NCI-H128 (cell line): Measurements from ENCODE around the gene ZC3H8.
"Not testable (repeated sequence)": the region's sequence is repeated elsewhere in the genome, so short reads cannot be mapped to it uniquely, and the experiment has no call there.

Experiments
- DNase-seq: peaks from one replicate; lab custom pipeline; 2025; ENCODE audit not compliant: unreplicated experiment; lab: John Stamatoyannopoulos, UW

ZC3H8 gene

DNA sequence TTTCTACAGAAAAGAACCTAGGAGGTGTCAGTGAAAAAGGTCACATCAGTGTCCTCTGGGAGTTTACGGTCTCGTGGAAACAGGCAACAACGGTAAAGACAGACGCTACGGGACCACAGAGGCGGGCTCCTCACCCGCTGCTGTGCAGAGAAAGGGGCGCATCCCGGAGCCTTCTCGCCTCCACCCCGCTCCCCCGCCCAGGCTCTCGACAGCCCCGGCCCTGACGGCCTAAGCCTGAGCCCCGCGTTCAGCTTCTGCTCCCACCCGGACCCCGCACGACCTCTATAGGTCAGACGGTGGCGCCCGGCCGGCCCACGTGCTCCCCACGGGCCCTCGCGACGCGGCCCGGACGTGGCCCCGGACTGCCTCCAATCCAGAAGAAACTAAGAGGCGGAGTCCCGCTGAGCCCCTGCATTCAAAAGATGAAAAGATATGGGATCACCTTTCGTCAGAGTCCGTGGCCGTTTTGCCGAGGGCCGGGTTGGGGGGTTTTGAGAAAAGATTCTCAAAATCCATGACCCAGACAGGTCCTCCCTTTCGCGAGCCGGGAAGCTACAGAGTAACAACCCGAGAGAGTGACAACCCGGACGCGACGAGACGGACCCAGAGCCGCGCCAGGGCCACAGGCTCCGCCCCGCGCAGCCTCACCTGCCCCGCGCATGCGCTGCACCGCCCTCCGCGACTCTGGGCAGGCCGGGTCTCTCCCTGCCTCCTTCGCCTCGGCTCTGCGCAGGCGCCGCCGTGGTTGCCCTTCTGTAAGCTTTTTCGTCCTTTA is at the start of gene ZC3H8:
ZC3H8 (minus strand) TSS at position 577 of the 775 bp plus-strand sequence; CDS start at position 516, 61 bp downstream.
- DNase-seq: peak; percentile 92

DNA sequence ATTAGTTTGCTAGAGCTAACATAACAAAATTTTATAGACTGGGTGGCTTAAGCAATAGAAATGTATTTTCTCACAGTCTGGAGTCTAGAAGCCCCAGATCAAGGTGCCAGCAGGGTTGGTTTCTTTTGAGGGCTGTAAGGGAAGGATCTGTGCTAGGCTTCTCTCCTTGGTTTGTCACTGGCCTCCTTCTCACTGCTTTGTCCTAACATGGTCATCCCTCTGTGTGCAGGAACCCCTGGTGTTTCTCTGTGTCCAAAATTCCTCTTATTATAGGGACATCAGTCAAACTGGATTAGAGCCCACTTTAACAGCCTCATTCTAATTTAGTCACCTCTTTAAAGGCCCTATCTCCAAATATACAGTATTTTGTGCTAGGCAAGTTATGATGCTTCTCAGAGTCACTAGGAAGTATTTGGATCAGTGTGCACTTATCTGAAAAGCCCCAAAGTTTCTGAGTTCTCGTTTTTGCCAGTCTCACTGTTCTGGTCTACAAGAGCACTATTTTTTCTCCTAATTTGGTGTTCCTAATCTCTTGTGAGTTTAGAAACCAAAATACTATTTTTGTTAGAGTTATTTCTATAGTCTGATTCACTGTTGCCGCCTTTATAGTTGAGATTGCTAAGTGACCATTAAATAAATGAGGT is 49.6 kb upstream of the ZC3H8 start:
- DNase-seq: no peak

DNA sequence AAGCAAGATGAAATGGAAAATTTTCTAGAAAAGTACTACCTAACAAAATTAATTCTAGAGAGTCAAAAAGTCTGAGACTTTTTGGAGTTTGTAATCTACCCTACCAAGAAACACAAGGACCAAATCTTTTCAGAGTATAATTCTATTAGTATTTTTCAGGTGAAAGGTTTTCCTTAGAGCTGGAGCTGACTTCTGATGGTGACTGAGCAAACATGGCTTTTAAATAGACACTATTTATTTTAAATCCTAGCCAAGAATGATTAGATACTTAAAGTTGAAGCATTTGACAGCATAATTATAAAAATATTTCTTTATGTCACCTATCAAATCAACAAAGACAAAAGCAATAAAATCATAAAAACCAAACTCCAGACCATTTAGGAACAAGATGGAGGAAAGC is 47.1 kb upstream of the ZC3H8 start:
- DNase-seq: no peak

DNA sequence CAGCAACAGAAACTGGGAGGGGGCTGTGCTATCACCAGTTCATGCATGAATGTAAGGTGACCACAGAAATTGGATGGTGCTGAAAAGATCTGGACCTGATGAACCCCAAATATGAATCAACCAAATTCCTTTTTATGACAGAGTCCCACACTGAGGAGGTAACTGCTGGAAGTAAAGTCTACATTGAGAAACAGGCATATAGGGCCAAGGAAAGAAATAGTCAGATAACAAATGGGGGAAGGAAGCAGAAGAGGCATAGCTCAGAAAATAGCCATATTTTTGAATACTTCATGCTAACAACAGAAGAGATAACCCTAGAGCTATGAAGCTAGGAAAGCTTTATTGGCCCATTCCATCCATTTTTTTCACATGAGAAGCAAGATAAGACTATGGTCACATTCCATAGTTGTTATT is 46.3 kb upstream of the ZC3H8 start:
- no peak for DNase-seq

DNA sequence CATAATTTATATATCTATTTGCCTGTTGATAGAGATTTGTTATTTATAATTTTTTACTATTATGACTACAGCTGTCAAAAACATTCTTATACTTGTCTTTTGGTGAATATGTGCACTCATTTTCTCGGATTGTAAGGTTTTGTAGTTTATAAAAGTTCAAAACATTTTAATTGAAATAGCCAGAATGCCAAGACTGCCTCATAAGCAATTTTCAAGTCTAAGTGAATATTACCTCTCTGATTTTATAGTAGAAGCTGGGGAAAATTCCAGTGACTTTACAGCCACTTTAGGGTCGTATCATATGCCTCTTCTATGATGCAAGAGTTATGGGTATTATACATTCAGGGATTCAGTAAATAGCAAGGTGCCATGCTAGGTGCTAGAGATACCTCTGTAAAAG is 41.6 kb upstream of the ZC3H8 start:
- no peak for DNase-seq

DNA sequence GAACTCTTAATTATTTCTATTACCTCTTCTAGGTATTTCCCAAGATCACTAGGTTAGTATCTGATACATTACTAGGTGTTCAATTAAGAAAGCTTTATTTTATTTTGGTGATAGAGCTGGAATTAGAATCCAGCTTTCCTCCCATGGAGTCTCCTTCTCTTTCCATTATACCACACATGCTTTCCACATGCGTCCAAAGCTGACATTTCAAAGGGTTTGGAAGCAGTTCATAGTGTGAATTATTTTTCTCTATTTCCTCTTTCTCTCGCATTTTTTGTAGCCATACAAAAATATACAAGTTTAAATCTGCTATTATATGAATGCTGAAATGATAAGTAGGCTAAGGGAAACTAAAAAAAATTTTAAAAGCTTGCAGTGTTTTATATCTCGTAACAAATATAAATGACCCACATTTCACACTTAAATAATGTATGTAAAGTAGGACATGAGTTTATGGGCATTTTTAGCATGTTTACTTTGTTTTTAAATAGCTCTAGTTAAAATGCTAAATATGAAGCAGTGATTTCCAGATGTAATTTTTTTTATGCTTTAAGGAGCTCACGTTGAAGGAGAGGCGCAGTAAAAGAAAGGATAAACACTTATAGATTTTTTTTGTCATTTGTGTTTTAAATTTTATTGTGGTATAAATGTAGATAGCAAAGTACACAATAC is 40.7 kb upstream of the ZC3H8 start:
- DNase-seq: no peak

DNA sequence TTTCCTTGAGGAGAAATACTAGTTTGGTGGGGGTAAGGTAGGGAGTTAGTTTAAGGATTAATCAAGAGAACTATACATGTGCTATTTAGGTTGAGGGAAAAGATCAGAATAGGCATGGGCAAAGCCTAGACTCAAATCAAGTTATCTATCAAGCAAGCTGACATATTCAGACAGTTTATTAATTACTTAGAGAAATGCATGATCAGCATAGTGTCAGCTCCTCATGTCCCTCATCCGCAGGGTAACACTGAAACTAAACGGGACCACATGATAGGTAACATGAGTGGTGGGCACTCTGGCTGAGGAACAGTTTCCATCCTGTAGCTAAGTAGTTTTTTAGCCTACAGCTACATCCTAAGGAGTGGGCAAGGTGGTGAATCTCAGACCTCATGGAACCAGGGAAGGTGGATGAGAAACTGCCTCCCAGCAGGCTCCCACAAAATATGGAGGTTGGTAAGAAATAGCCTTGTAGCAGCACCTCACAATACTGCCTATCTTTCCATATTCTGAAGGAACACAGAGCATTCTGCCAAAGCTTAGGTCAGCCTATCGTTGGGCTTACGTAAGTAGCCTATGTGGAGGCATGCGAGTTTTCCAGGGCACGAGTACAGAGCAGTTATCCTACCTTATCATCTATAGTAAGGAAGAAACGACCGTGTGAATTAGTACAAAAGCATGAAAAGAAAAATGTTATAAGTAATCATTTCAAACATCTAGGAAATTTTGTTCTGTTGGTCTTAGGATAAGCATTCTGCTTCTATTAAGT is 39.0 kb upstream of the ZC3H8 start:
- DNase-seq: no peak

DNA sequence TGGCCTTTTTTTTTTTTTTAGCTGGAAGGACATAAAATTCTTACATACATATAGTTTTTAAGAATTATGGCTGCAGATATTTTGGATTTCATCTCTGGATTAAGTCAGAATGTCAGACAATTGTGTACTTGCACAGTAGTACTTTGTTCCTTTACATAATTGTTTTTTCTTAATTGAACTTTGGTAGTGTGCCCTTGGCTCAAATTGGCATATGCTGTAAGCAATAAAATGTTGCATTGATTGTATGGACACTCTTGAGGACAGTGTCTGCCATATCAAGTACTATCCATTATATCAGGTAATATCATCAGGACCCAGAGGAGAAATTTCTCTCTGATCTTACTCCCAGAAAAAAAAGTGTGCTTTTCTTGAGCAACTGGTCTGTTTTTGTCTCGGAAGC is 35.8 kb upstream of the ZC3H8 start:
- DNase-seq: no peak

DNA sequence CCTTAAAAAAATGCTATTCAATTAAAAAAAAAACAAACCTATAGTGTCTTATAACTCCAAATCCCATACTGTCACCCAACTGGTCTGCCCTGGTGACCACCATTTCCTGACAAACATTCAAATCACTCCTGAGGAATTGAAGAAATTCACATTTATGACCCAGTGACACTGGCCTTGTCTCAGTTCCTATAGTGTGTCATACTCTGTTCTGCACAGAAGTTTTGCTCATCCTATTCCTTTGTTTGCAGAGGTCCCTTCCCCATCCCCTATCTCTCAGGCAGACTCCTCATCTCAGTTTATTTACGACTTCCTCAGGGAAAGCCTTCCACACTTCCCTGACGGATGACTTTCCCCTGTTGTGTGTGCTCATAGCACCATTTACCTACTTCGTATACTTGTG is 35.2 kb upstream of the ZC3H8 start:
- no peak for DNase-seq

DNA sequence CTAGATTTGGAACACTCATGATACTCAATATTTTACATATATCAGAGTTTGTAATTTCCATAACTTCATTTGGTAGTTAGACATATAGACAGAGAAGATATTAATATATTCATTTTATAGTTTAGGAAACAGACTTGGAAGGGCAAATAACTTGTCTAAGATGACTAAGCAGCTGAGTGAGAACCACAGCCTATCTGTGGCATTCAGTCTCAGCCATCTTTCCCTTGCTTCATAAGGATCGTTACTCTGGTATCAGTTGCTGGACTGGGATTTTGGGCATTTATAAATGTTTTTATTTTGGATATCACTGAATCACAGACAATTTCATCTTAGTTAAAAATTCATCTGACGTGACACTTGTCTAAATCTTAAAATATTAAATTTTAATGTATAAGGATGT is 28.7 kb upstream of the ZC3H8 start:
- not testable (repeated sequence) for DNase-seq

DNA sequence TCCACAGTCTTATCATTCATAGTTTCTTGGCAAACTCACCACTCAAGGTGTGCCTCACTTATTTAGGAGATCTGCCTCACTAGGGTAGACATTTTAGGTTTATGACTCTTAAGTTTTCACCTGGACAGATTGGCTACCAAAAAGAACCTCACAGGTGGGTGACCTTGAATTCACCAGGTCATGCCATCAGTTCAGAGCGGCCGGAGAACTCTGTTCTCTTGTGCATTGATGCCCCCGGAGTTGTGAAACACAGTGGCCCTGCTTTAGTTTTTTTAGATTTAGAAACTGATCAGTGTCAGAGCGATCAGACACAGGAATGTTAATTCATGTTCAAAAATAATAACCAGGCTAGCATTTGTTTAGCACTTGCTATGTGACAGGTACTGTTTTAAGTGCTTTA is 27.2 kb upstream of the ZC3H8 start:
- DNase-seq: not testable (repeated sequence)

DNA sequence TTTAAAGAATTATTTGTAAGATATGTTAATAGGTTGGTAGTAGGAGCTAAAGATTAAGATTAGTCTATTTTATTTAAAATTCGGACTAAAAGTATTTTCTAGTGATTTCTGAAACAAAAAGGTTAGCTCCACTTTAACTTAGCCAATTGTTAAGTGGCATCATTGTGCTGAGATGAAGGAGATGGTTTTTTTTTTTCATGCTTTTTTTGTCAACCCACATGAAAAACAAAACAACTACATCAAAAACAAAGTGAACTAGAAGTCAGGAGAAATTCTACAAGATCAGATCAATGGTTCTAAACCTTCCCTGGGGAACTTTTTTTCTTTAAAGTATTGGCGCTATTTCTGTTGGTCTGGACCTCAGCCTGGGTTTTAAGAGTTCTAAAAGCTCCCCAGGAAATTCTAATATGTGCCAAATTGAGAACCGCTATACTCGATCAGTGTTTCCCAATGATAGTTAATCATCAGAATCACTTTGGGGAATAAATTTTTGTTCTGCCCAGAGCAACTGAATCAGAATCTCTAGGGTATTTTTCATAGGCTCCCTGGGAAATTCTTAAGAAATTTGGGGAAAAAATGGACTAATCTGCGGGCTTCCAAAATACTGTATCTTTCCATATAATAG is 22.9 kb upstream of the ZC3H8 start:
- no peak for DNase-seq

DNA sequence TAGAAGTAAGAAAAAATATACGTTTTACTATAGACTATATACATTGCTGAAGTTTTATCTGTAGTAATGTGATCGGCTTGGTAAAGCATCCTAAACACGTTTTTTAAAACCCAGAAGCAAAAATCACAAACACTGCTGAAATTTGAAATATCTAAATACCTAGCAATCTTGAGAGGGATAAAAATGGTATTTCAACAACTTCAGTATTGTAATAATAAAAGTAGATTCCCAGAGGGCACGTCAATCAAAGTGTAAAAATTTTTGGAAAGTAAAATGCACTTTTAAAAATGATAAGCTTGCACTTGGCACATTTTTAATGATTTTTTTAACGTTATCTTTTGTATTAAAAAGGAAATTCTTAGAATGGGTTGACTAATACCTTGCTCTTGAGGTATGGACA is 22.1 kb upstream of the ZC3H8 start:
- DNase-seq: no peak

DNA sequence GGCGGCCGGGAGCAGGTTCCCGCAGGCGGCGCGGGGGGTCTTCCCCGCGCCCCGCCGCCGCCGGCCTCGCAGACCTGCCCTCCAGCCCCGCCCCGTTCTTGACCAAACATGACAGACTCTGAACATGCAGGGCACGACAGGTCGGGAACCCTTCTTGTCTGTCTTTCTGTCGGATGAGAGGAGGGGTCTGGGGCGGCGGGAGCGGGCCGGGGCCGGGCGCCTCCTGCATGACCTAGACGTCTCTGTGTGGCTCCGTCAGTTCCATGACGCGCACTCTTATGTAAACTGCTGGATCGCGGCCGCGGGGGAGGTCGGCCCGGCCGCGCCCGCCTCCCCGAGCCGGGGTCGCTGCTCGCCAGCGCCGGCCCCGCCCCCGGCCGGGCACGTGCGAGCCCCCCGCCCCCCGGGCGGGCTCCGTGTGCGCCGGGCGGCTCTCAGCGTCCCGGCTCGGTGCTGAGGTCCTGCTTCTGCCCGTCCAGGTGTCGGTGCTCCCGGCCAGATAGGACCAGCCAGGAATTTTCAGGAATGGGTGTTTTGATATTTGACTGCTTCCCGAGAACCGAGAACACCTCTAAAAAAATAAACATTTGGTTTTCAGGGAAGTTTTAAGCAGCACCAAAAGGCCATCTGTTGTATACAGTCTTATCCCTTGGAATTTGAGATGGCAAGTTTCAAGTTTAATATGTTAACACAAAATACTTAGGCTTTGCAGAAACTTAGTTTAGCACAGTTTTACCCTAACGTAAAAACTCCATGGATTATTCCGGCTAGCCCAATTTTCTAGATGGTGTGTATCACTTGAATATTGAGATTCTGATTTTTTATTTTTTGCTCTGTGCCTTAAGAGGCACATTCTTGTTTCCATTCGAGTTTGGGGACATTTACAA is 21.3 kb upstream of the ZC3H8 start:
- DNase-seq: peak; percentile 57

DNA sequence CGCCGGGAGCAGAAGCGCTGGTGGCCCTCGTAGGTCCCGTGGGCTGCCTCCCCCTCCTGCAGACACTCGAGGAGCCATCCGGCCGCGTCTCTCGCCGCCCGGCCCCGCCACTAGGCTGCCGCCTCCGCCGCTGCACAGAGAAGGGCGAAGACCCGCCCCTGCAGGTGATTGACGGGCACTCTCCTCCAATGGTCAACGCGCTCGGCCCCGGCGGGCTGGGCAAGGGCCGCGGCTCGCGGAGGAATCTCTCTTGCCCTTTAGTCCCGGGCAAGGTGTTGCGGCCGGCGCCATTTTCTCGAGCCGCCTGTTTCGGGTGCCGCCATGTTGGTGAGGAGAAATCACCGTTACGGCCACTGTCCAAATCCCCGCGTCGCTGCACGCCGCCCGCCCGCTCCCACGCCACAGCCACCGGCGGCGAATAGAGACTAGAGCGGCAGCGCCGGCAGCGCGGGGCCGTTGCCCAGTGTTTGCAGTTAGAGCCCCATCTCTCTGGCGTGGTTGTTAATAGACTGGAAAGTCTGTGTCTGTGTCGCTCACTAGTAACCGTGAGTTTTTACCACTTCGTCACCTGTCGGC is 20.6 kb upstream of the ZC3H8 start, which contains the start of gene ZC3H6:
ZC3H6 (plus strand) TSS at position 287 of the 576 bp plus-strand sequence. CDS start 398 bp downstream, outside the sequence.
- DNase-seq: peak; percentile 98

DNA sequence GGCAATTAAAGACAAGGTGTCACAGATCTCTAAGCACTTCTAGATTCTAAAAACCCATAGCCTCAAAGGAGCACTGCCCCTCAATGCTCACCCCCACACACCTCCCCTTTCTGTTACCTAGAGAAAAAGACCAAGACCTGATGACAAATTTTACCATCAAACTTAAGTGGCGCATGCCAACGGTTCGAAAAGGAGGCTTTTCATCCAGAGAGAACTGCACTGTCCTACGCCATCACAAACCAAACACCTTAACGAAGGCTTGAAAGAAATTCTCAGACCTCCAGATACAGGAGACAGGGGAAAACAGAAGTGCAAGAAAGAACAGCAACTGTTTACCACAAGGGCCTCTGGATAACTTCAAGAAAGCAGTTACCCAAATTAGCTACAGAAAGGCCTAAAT is 18.5 kb upstream of the ZC3H8 start:
- no peak for DNase-seq

DNA sequence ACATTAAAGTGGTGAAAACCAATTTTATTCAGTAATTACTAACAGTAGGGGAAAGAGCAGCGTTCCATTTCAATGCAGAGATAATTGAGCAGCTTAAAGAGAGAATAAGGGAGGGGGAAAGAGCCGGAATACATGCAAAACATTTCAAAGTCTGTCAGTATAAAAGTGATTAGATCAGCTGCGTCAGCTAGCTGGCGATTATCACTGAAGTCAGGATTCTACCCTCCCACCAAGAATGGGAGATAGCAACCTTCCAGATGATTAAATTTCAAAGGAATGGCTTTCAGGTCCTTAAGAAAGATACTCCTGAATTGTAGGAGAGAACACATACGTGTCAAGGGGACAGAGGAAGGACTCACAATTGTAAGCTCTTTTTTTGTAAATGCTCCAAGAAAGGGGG is 17.8 kb upstream of the ZC3H8 start:
- no peak for DNase-seq

DNA sequence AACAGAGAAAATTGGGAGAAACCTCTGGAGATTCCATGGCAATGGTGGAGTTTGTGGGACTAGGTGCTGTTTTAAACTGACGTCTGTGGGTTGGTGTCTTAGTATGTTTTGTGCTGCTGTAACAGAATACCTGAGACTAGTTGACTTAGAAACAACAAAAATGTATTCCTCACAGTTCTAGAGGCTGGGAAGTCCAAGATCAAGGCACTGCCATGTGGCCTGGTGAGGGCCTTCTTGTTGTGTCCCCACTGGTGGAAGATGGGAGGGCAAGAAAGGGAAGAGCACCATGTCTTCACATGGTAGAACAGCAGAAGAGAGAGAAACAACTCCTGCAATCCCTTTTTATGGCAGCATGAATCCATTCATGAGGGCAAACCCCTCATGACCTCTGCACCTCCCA is 13.7 kb upstream of the ZC3H8 start:
- no peak for DNase-seq

DNA sequence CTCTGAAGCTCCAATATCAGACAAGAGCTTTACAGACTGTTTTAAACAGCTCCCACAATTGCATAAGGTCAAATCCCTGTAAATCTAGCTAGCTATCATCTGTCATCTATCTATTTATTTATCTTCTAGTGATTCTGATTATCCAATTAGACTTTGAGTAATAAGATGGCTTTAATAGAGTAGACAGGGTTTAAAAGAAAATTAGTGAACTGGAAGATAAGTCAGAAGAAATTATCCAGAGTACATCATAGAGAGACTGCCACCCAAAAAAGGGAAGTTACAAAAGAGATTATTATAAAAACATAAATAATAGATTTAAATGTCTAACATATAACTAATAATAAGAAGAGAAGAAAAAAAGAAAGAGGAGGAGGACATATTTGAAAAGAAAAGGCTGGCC is 8.0 kb upstream of the ZC3H8 start:
- DNase-seq: no peak

DNA sequence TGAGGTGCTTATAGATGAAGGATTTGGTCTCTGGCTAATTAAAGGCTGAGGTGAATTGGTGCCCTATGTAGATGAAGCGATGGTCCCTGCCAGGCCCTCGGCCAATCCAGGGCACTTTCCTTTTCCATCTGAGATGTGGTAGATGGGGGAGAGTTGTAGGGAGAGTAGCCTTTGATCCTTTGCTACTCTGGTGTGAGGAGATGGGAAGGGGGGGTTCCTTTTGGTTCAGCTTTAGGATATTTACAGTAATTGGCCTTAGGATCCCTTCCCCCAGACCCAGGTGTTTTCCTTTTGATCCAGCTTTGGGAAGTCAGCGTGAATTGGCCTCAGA is 5.4 kb upstream of the ZC3H8 start:
- no peak for DNase-seq
